Measurements from ENCODE around the gene BECN2.

Gene BECN2

GRCh38 chr1:241997401-241997998, 39.9 kb downstream of the BECN2 start:
- no peaks in the 10 kb centered on the region for H3K36me3 ChIP-seq (ENCODE audit: control insufficient read depth, insufficient read depth, low read length)
- no peak overlapping the region for H2AFZ ChIP-seq
- H3K27me3 ChIP-seq (ENCODE audit: control insufficient read depth, insufficient read depth, low read length), result no peaks in the 10 kb centered on the region
- no peaks in the 10 kb centered on the region for H3K9me3 ChIP-seq (ENCODE audit: control insufficient read depth, low read length)
- no peak overlapping the region for H3K27ac ChIP-seq
- H3K4me1 ChIP-seq, result no peaks in the 10 kb centered on the region
- no peak overlapping the region for H3K4me3 ChIP-seq (ENCODE audit: low read depth, low read length)
- H3K79me2 ChIP-seq, result no peaks in the 10 kb centered on the region
- no peak for TF ChIP-seq CTCF (IDR thresholded peaks at IDR 0.05)
- H3K9ac ChIP-seq, result no peak overlapping the region
- H3K4me2 ChIP-seq (ENCODE audit: low read length), result no peak overlapping the region

- Histone ChIP-seq H3K4me2 (ENCODE audit: low read length) (no peak overlapping the region), H3K4me1 (no peaks in the 10 kb centered on the region), H3K9me3 (ENCODE audit: control insufficient read depth, low read length) (no peaks in the 10 kb centered on the region), H3K9ac (no peak overlapping the region), H3K4me3 (ENCODE audit: low read depth, low read length) (no peak overlapping the region), H3K79me2 (no peaks in the 10 kb centered on the region), H3K27ac (no peak overlapping the region), H3K36me3 (ENCODE audit: control insufficient read depth, insufficient read depth, low read length) (no peaks in the 10 kb centered on the region), H3K27me3 (ENCODE audit: control insufficient read depth, insufficient read depth, low read length) (no peaks in the 10 kb centered on the region), H2AFZ (no peak overlapping the region)
- TF ChIP-seq CTCF (IDR thresholded peaks at IDR 0.05), result no peak
Measured at GRCh38 chr1:241998412-241998921, 40.9 kb downstream of the BECN2 start.

GRCh38 chr1:241999026-241999425, 41.5 kb downstream of the BECN2 start, which contains the start of gene MAP1LC3C:
Gene MAP1LC3C (minus strand): TSS chr1:241999098. CDS start chr1:241999008, 90 bp downstream.
- H3K9me3 ChIP-seq (ENCODE audit: control insufficient read depth, low read length), result no peaks in the 10 kb centered on the region
- H3K36me3 ChIP-seq (ENCODE audit: control insufficient read depth, insufficient read depth, low read length), result no peaks in the 10 kb centered on the region
- no peak within 1 kb of the TSS for H3K4me2 ChIP-seq (ENCODE audit: low read length)
- H3K9ac ChIP-seq, result no peak within 1 kb of the TSS
- no peaks in the 10 kb centered on the region for H3K79me2 ChIP-seq
- no peak within 1 kb of the TSS for H3K4me3 ChIP-seq (ENCODE audit: low read depth, low read length)
- no peak for TF ChIP-seq CTCF (IDR thresholded peaks at IDR 0.05)
- no peak within 1 kb of the TSS for H2AFZ ChIP-seq
- no peaks in the 10 kb centered on the region for H3K4me1 ChIP-seq
- H3K27me3 ChIP-seq (ENCODE audit: control insufficient read depth, insufficient read depth, low read length), result no peaks in the 10 kb centered on the region
- no peak within 1 kb of the TSS for H3K27ac ChIP-seq

- Histone ChIP-seq H3K4me2 (ENCODE audit: low read length) (no peak overlapping the region), H2AFZ (no peak overlapping the region), H3K4me1 (no peaks in the 10 kb centered on the region), H3K27ac (no peak overlapping the region), H3K36me3 (ENCODE audit: control insufficient read depth, insufficient read depth, low read length) (no peaks in the 10 kb centered on the region), H3K4me3 (ENCODE audit: low read depth, low read length) (no peak overlapping the region), H3K27me3 (ENCODE audit: control insufficient read depth, insufficient read depth, low read length) (no peaks in the 10 kb centered on the region), H3K9me3 (ENCODE audit: control insufficient read depth, low read length) (no peaks in the 10 kb centered on the region), H3K9ac (no peak overlapping the region), H3K79me2 (no peaks in the 10 kb centered on the region)
- TF ChIP-seq CTCF (IDR thresholded peaks at IDR 0.05), result no peak
Measured at GRCh38 chr1:242000434-242000833, 42.9 kb downstream of the BECN2 start.

- H3K4me1 ChIP-seq, result no peaks in the 10 kb centered on the region
Measured at GRCh38 chr1:242002072-242002471, 44.5 kb downstream of the BECN2 start.

More at GRCh38 chr1:242002072-242002471, 44.5 kb downstream of the BECN2 start:
- no peak for TF ChIP-seq CTCF (IDR thresholded peaks at IDR 0.05)
- no peak overlapping the region for H3K4me3 ChIP-seq (ENCODE audit: low read depth, low read length)
- H3K9me3 ChIP-seq (ENCODE audit: control insufficient read depth, low read length), result no peaks in the 10 kb centered on the region
- no peak overlapping the region for H3K27ac ChIP-seq
- H3K79me2 ChIP-seq, result no peaks in the 10 kb centered on the region
- no peak overlapping the region for H2AFZ ChIP-seq
- H3K27me3 ChIP-seq (ENCODE audit: control insufficient read depth, insufficient read depth, low read length), result no peaks in the 10 kb centered on the region
- H3K4me2 ChIP-seq (ENCODE audit: low read length), result no peak overlapping the region
- H3K9ac ChIP-seq, result no peak overlapping the region
- H3K36me3 ChIP-seq (ENCODE audit: control insufficient read depth, insufficient read depth, low read length), result no peaks in the 10 kb centered on the region

All from parathyroid adenoma (tissue), 2 donors.